H1 (cell line): ENCODE results near the gene ZNF672. TPM values are rescaled to one million over a fixed set of nuclear protein-coding genes. Genes with fewer than 3 reads are reported as not detected.
A peak's percentile ranks its signal among the peaks of the same experiment; 100 is the strongest.

ENCODE experiments used
- GTF2F1 ChIP-seq: IDR thresholded peaks from 2 replicates; pipeline ENCODE4 v1.6.1; 2012; ENCODE audit warnings: low read depth, low read length, improper control_type of control experiment, borderline replicate concordance
- KDM4A ChIP-seq: IDR thresholded peaks from one replicate; pipeline ENCODE4 v1.7.1; 2012; ENCODE audit warnings: low read depth, mild to moderate bottlenecking, moderate library complexity, low read length, inconsistent platforms; ENCODE audit not compliant: severe bottlenecking
- PHF8 ChIP-seq: fragments of 200-600 bp; sonication (generic); conservative IDR thresholded peaks from 2 replicates; pipeline ENCODE4 v1.7.1; 2012; ENCODE audit warnings: low read depth, mild to moderate bottlenecking, inconsistent platforms, low read length, moderate library complexity
- POLR2AphosphoS5 ChIP-seq: IDR thresholded peaks from 2 replicates; pipeline ENCODE4 v1.6.1; 2011; ENCODE audit warnings: low read depth, low read length
- SIN3A ChIP-seq, 2 experiments: IDR thresholded peaks in 1 of 2; conservative IDR thresholded peaks in 1 of 2; 2 replicates each; pipeline ENCODE4 v1.6.1; 2011 to 2012; ENCODE audit warnings: low read length in 2 of 2, improper control_type of control experiment in 1 of 2, low read depth in 1 of 2, mild to moderate bottlenecking in 1 of 2
- YY1 ChIP-seq: IDR thresholded peaks from 2 replicates; pipeline ENCODE4 v1.6.1; 2011; ENCODE audit warnings: low read depth, mild to moderate bottlenecking, low read length
- polyA plus RNA-seq, 7 experiments: library from polyadenylated mRNA; depleted of rRNA in 3 of 7; stranded (reverse) in 5 of 7; unstranded in 2 of 7; fragments of >200 nt in 5 of 7; fragments of 200-250 nt in 2 of 7; gene quantifications; 1 replicate in 5 of 7; 2 replicates in 1 of 7; 4 replicates in 1 of 7; pipeline versions ENCODE4 v1.2.1 to v1.2.3, GENCODE V29; 2011 to 2013; ENCODE audit warnings: missing spikeins in 2 of 7, mixed read lengths in 2 of 7
- total RNA-seq: library from RNA; stranded (reverse); fragmentation: NEBNext Ultra II Directional; extraction: Animal tissue kit (Norgen Biotek cat#: 25700); gene quantifications from 2 replicates; pipeline ENCODE4 v1.2.1, GENCODE V29; 2021

The ZNF672 gene
- total and polyA plus RNA-seq, 2 of the 8 experiments (the other 6 are each of a cell fraction or from before 2014, with no cell fraction given): 30.7 to 40.4 TPM

DNA sequence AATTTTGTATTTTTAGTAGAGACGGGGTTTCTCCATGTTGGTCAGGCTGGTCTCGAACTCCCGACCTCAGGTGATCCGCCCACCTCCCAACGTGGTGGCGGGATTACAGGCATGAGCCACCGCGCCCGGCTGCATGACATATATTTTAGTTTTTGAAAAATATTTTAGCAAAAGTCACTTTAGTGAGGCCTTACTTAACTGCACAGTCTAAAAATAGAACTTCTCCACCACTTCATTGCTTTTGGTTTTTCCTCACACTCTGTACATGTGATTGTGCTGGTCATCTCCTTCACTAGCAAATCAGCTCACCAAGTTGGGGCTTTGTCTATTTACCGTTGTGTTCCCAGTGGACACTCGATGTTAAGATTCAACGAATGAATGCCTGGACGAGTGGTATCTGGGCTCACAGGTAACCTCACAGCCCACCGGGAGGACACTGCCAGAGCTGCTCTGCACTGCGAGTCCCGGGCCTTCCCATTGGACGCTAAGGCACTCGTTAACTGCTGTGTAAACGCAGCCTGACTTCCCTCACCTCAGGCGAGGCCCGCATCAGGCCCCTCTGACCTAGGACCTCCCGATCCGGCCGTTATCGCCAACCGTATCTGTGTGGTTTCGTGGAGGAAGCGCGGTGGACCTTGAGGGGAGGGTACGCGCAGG, 34.9 kb downstream of the ZNF672 start (continued):
- TF ChIP-seq PHF8 (0 out of 2 replicates have a peak, but pooled peaks have one; percentile 45), GTF2F1 (no peak), SIN3A (conservative IDR thresholded peaks at IDR 0.05 in 1 of 2, IDR thresholded peaks at IDR 0.05 in 1 of 2; ENCODE audit: low read depth in 1 of 2, low read length in 2 of 2) (peak in 1 of 2 experiments; percentile 21; a peak in 1 of 4 replicates), KDM4A (peak; percentile 62), YY1 (0 out of 2 replicates have a peak, but pooled peaks have one; percentile 21), POLR2AphosphoS5 (peak; percentile 39)
- TF ChIP-seq, all 59 proteins: peak for 6
